Measurements from ENCODE around the gene TBK1. TPM values are rescaled to one million over a fixed set of nuclear protein-coding genes. Genes with fewer than 3 reads are reported as not detected.

The TBK1 gene
- total and polyA plus RNA-seq, 11 donors: 7.8 to 16.9 (median 10.9) TPM

DNA sequence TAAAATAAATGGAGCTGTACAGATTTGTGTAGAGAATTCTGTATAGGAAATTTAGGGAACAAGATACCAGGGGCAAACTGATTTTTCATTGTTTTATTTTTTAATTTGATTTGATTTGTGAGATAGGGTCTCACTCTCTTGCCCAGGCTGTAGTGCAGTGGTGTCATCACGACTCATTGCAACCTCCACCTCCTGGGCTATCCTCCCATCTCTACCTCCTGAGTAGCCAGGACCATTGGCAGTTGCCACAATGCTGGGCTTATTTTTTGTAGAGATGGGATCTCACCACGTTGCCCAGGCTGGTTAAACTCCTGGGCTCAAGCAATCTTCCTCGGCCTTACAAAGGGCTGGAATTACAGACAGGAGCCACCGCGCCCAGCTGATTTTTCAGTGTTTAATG lies 18.0 kb upstream of the TBK1 start:
- Histone ChIP-seq H3K36me3 (peaks cover 0 to 100% (median 99%) of the 10 kb centered on the region in 9 donors), H3K4me1 (no peaks in the 10 kb centered on the region), H3K27me3 (no peaks in the 10 kb centered on the region), H3K4me3 (no peak overlapping the region), H3K27ac (no peak overlapping the region), H3K9me3 (no peaks in the 10 kb centered on the region)
- intact Hi-C loops (cut with DNase I): no loop called here
- ATAC-seq (no peak), DNase-seq (no peak)
- WGBS, 4 donors: 92 to 95% (median 93%) methylated on average over 5 of the region's 5 CpGs
- TF ChIP-seq, protein P1, sequence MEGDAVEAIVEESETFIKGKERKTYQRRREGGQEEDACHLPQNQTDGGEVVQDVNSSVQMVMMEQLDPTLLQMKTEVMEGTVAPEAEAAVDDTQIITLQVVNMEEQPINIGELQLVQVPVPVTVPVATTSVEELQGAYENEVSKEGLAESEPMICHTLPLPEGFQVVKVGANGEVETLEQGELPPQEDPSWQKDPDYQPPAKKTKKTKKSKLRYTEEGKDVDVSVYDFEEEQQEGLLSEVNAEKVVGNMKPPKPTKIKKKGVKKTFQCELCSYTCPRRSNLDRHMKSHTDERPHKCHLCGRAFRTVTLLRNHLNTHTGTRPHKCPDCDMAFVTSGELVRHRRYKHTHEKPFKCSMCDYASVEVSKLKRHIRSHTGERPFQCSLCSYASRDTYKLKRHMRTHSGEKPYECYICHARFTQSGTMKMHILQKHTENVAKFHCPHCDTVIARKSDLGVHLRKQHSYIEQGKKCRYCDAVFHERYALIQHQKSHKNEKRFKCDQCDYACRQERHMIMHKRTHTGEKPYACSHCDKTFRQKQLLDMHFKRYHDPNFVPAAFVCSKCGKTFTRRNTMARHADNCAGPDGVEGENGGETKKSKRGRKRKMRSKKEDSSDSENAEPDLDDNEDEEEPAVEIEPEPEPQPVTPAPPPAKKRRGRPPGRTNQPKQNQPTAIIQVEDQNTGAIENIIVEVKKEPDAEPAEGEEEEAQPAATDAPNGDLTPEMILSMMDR (IDR thresholded peaks at IDR 0.05): no peak
- TF ChIP-seq POLR2A (IDR thresholded peaks at IDR 0.05): no peak

DNA sequence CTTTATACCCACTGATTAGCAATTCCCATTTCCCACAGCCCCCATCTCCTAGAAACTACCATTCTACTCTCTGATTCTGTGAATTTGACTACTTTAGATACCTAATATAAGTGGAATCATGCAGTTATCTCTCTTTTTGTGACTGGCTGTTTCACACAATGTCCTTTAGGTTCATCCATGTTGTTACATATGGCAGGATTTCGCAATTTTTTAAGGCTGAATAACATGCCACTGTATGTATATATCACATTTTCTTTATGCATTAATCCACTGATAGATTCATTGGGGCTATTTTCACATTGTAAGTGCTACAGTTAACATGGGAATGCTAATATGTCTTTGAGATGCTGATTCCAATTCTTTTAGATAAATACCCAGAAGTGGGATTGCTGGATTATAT lies 11.8 kb upstream of the TBK1 start:
- Histone ChIP-seq H3K4me3 (no peak overlapping the region), H3K4me1 (no peaks in the 10 kb centered on the region), H3K9me3 (no peaks in the 10 kb centered on the region), H3K27me3 (no peaks in the 10 kb centered on the region), H3K36me3 (peaks cover 0 to 100% (median 86%) of the 10 kb centered on the region in 9 donors), H3K27ac (no peak overlapping the region)
- ATAC-seq (no peak), DNase-seq (no peak)
- TF ChIP-seq, protein P1 (IDR thresholded peaks at IDR 0.05): no peak
- TF ChIP-seq POLR2A (IDR thresholded peaks at IDR 0.05): no peak
- WGBS, 4 donors: 94 to 98% (median 95%) methylated on average over 1 of the region's 1 CpG
- intact Hi-C loops (cut with DNase I): no loop called here

DNA sequence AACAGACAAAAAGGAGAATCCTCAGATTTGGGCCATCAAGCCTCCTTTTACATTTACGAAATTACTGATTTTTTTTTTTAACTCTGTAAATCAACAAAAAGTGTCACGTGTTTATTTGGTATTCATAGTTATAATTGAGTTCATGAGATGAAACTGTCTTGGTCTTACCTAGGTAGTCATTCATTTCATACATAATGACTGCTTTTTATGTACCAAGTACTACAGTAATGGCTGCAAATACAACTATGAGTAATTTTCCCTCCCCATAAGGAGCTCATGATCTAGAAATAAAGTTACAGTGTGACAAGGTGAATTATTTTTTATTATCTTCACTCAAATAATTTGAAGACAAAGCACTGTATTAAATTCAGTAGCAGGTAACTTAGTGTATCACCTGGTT lies 6.4 kb upstream of the TBK1 start:
- H3K36me3 ChIP-seq: peaks cover 0 to 88% (median 72%) of the 10 kb centered on the region in 9 donors
- 91 to 95% (median 93%) methylated on average over 2 of the region's 2 CpGs for WGBS, 4 donors

DNA sequence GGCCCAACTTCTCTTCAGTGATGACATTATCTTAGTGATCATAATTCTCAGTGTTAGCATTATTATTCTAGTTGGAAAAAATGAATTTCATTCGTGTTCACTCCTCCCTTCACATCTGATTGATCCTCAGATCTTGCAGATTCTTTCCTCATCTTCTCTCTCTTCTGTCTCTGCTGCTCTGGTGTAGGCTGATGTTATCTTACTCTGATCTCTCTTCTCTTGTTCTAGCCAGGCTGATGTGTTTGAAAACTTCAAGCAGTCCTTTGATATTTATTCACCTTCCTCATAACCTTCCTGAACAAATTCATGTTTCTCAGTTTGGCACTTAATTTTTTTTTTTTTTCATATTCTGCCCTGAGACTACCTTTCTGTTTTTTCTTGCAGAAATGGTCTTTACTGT lies 5.6 kb upstream of the TBK1 start:
- no peak for TF ChIP-seq POLR2A (IDR thresholded peaks at IDR 0.05)
- TF ChIP-seq, protein P1 (IDR thresholded peaks at IDR 0.05): no peak
- intact Hi-C loops (cut with DNase I): loop anchor here in 1 of 10 donors (5.0 kb wide), 1 partner anchor 34 kb away; no protein-coding TSS in a partner anchor
- DNase-seq: no peak
- Histone ChIP-seq H3K9me3 (no peaks in the 10 kb centered on the region), H3K27me3 (no peaks in the 10 kb centered on the region), H3K27ac (no peak overlapping the region), H3K4me1 (peaks cover 0 to 9% (median 6%) of the 10 kb centered on the region in 12 donors), H3K36me3 (peaks cover 0 to 80% (median 64%) of the 10 kb centered on the region in 9 donors), H3K4me3 (no peak overlapping the region)
- WGBS, 4 donors: 70 to 88% (median 80%) methylated on average over 1 of the region's 1 CpG
- no peak for ATAC-seq

More for the DNA sequence above, 6.4 kb upstream of the TBK1 start:
- intact Hi-C loops (cut with DNase I): loop anchor here in 1 of 10 donors (5.0 kb wide), 1 partner anchor 33 kb away; no protein-coding TSS in a partner anchor
- no peak for DNase-seq
- Histone ChIP-seq H3K9me3 (no peaks in the 10 kb centered on the region), H3K4me3 (no peak overlapping the region), H3K27me3 (no peaks in the 10 kb centered on the region), H3K27ac (no peak overlapping the region), H3K4me1 (peaks cover 0 to under 1% (median 0%) of the 10 kb centered on the region in 12 donors)
- TF ChIP-seq, protein P1 (IDR thresholded peaks at IDR 0.05): no peak
- TF ChIP-seq POLR2A (IDR thresholded peaks at IDR 0.05): no peak
- no peak for ATAC-seq
